ENCODE data around the gene EFCAB6.

DNA sequence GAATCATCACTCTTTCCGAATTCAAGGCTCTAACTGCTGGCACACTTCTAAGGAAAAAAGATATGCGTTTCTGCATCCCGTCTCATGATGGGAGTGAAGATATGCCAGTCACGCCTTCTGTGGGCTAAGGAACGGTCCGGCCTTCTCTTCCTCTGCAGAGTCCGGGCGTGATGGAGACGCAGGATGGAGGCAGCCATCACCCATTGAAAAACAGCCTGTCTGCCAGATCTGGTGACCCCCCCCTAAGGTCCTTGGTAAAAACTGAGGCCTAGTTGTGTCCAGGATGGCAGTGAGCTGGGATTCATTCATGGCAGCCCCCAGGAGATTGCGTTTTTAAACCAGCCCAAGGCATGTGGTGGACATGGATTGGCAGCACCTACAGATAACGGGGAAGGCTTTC, 6.9 kb upstream of the EFCAB6 start:
- TF ChIP-seq, protein P1, sequence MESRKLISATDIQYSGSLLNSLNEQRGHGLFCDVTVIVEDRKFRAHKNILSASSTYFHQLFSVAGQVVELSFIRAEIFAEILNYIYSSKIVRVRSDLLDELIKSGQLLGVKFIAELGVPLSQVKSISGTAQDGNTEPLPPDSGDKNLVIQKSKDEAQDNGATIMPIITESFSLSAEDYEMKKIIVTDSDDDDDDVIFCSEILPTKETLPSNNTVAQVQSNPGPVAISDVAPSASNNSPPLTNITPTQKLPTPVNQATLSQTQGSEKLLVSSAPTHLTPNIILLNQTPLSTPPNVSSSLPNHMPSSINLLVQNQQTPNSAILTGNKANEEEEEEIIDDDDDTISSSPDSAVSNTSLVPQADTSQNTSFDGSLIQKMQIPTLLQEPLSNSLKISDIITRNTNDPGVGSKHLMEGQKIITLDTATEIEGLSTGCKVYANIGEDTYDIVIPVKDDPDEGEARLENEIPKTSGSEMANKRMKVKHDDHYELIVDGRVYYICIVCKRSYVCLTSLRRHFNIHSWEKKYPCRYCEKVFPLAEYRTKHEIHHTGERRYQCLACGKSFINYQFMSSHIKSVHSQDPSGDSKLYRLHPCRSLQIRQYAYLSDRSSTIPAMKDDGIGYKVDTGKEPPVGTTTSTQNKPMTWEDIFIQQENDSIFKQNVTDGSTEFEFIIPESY (IDR thresholded peaks at IDR 0.05; ENCODE audit: extremely low read depth, insufficient replicate concordance, low read length) = no peak
- TF ChIP-seq POLR2A (IDR thresholded peaks at IDR 0.05; ENCODE audit: borderline replicate concordance, extremely low read depth, insufficient read depth, insufficient read length) = no peak
- no peak for TF ChIP-seq ELF1 (IDR thresholded peaks at IDR 0.05; ENCODE audit: borderline replicate concordance, low read depth)
- TF ChIP-seq RAD21 (IDR thresholded peaks at IDR 0.05; ENCODE audit: low read depth) = no peak
- TF ChIP-seq, protein P2, sequence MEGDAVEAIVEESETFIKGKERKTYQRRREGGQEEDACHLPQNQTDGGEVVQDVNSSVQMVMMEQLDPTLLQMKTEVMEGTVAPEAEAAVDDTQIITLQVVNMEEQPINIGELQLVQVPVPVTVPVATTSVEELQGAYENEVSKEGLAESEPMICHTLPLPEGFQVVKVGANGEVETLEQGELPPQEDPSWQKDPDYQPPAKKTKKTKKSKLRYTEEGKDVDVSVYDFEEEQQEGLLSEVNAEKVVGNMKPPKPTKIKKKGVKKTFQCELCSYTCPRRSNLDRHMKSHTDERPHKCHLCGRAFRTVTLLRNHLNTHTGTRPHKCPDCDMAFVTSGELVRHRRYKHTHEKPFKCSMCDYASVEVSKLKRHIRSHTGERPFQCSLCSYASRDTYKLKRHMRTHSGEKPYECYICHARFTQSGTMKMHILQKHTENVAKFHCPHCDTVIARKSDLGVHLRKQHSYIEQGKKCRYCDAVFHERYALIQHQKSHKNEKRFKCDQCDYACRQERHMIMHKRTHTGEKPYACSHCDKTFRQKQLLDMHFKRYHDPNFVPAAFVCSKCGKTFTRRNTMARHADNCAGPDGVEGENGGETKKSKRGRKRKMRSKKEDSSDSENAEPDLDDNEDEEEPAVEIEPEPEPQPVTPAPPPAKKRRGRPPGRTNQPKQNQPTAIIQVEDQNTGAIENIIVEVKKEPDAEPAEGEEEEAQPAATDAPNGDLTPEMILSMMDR (IDR thresholded peaks at IDR 0.05 in 2 of 3, conservative IDR thresholded peaks at IDR 0.05 in 1 of 3; ENCODE audit: borderline replicate concordance in 1 of 3, insufficient read depth in 1 of 3, low read depth in 2 of 3, low read length in 2 of 3) = no peak
- no peak for TF ChIP-seq POLR2AphosphoS5 (IDR thresholded peaks at IDR 0.05; ENCODE audit: low read depth, low read length)
- TF ChIP-seq, protein P3, sequence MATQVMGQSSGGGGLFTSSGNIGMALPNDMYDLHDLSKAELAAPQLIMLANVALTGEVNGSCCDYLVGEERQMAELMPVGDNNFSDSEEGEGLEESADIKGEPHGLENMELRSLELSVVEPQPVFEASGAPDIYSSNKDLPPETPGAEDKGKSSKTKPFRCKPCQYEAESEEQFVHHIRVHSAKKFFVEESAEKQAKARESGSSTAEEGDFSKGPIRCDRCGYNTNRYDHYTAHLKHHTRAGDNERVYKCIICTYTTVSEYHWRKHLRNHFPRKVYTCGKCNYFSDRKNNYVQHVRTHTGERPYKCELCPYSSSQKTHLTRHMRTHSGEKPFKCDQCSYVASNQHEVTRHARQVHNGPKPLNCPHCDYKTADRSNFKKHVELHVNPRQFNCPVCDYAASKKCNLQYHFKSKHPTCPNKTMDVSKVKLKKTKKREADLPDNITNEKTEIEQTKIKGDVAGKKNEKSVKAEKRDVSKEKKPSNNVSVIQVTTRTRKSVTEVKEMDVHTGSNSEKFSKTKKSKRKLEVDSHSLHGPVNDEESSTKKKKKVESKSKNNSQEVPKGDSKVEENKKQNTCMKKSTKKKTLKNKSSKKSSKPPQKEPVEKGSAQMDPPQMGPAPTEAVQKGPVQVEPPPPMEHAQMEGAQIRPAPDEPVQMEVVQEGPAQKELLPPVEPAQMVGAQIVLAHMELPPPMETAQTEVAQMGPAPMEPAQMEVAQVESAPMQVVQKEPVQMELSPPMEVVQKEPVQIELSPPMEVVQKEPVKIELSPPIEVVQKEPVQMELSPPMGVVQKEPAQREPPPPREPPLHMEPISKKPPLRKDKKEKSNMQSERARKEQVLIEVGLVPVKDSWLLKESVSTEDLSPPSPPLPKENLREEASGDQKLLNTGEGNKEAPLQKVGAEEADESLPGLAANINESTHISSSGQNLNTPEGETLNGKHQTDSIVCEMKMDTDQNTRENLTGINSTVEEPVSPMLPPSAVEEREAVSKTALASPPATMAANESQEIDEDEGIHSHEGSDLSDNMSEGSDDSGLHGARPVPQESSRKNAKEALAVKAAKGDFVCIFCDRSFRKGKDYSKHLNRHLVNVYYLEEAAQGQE (IDR thresholded peaks at IDR 0.05; ENCODE audit: low read depth) = no peak
- TF ChIP-seq EZH2phosphoT487 (IDR thresholded peaks at IDR 0.05; ENCODE audit: borderline replicate concordance) = no peak
